Vagina (tissue), 2 donors: ENCODE measurements around the gene RPP14.

Source experiments
- POLR2A ChIP-seq, 2 donors: fragments of 450-650 bp; IDR thresholded peaks; one replicate each; pipeline ENCODE4 v1.6.1; 2017; ENCODE audit warnings: antibody characterized with exemption in 2 of 2, mild to moderate bottlenecking in 2 of 2, moderate library complexity in 2 of 2
- POLR2AphosphoS5 ChIP-seq, 2 donors: sonication (generic); formaldehyde crosslinking; IDR thresholded peaks; one replicate each; pipeline ENCODE4 v1.9.0; 2017; ENCODE audit warnings: antibody characterized with exemption in 2 of 2, mild to moderate bottlenecking in 2 of 2, low read depth in 1 of 2; ENCODE audit not compliant: insufficient read depth in 1 of 2
- TF ChIP-seq, protein P1 (sequence below), 3 experiments: fragments of 450-650 bp in 2 of 3; fragments of 200-600 bp in 1 of 3; sonication (generic) in 1 of 3; IDR thresholded peaks; one replicate each; pipeline ENCODE4 v1.5.1; 2017 to 2019; ENCODE audit warnings: antibody characterized with exemption in 3 of 3, mild to moderate bottlenecking in 2 of 3, moderate library complexity in 2 of 3

DNA sequence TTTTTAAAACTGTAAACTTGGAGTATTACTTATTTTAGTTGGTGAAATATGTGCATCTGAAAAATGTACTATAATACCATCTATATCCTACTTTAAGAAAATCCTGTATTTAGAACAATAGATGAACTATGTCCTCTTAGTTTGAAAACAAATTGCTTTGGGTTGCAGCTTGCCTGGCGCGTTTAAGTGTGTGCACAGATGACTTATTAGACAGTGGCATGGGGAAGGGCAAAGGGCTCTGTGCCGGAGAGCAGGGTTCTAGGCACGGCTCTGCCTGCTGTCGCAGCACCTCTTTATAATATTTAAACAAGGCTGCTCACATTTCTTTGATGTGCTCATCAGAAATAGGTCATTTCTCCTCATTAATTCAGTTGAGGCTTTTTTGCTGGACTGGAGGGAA, 36.6 kb downstream of the RPP14 start:
- TF ChIP-seq, protein P1, sequence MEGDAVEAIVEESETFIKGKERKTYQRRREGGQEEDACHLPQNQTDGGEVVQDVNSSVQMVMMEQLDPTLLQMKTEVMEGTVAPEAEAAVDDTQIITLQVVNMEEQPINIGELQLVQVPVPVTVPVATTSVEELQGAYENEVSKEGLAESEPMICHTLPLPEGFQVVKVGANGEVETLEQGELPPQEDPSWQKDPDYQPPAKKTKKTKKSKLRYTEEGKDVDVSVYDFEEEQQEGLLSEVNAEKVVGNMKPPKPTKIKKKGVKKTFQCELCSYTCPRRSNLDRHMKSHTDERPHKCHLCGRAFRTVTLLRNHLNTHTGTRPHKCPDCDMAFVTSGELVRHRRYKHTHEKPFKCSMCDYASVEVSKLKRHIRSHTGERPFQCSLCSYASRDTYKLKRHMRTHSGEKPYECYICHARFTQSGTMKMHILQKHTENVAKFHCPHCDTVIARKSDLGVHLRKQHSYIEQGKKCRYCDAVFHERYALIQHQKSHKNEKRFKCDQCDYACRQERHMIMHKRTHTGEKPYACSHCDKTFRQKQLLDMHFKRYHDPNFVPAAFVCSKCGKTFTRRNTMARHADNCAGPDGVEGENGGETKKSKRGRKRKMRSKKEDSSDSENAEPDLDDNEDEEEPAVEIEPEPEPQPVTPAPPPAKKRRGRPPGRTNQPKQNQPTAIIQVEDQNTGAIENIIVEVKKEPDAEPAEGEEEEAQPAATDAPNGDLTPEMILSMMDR (IDR thresholded peaks at IDR 0.05) = no peak
- no peak for TF ChIP-seq POLR2AphosphoS5 (IDR thresholded peaks at IDR 0.05; ENCODE audit: insufficient read depth in 1 of 2, low read depth in 1 of 2)
- no peak for TF ChIP-seq POLR2A (IDR thresholded peaks at IDR 0.05)
